ENCODE measurements around the gene CNTNAP2.
"Not testable (repeated sequence)": the region's sequence is repeated elsewhere in the genome, so short reads cannot be mapped to it uniquely, and the experiment has no call there.

The CNTNAP2 gene

GRCh38 chr7:148058753-148059152 lies 1942.2 kb downstream of the CNTNAP2 start:
- DNase-seq = no peak

DNA sequence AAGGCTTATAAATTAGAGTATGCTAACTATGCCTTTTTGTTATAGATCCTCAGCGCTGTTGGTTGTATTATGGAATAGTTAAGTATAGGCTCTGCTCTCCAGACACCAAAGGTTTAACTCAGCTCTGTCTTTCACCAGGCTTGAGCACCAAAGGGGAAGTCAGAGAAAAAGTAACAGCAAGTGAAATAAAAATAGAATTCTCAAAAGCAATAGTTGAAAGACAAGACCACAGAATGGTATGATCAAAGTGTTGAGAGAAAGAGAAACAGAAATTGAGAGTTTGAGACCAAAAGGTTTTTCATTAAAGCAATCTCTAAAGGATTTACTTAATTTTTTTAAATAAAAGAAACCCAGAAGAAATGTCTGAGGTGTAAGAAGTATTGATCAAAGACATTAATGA lies 1944.1 kb downstream of the CNTNAP2 start:
- DNase-seq = peak in 1 of 4 experiments; percentile 2

- DNase-seq = not testable (repeated sequence)
Observed at GRCh38 chr7:148078111-148078510, 1961.5 kb downstream of the CNTNAP2 start.

- no peak for DNase-seq
Observed at GRCh38 chr7:148079206-148080080, 1962.8 kb downstream of the CNTNAP2 start.

- no peak for DNase-seq
Observed at GRCh38 chr7:148083448-148083847, 1966.8 kb downstream of the CNTNAP2 start.

GRCh38 chr7:148084138-148084537 lies 1967.5 kb downstream of the CNTNAP2 start:
- DNase-seq = peak; percentile 42 to 69 (median 56)

- no peak for DNase-seq
Observed at GRCh38 chr7:148091882-148092281, 1975.3 kb downstream of the CNTNAP2 start.

DNA sequence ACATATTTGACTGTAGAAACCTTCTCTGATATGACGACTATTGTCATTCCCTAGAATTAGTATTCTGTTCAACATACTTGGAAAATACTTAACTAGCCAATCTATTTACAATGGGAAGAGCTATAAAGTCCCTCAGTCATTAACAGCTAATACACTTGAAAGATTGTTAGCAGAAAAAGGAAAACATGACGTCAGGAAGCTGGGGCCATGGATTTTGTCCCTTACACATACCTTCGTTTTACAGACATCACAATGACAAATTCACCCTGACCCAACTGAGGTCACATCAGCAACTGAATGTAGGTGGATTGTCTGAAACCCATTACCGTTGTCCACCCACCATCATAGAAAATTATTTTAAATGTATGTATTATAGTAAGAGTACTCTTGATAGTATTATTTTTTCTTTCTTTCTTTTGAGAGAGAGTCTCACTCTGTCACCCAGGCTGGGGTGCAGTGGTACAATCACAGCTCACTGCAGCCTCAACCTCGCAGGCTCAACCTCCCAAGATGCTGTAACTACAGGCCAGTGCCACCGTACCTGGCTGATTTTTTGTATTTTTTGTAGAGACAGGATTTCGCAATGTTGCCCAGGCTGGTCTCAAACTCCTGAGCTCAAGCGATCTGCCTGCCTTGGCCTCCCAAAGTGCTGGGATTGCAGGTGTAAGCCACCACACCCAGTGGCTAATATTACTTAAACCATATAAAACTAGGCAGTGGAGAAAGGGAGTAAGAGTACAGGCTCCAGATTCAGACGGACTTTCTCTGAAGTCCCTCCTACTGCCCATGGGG lies 1977.0 kb downstream of the CNTNAP2 start:
- DNase-seq = no peak

DNA sequence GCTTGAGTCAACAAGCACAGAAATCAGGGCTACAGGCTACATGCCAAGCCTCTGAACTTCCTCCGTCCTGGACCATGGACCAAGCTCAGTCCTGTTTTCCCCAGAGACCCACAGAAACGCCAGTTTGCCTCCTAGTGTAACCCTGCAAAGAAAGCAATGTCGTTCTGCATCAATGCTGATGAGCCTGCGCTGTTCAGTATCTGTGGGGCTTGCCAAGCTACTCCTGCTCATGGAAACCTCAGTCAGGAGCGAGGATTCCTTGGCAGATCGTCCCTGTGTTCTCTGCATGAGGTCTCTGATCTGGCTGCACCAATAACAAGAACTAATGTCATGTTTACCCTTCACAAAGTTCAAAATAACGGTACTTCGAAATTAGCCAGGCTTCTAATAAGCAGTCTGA lies 1978.5 kb downstream of the CNTNAP2 start:
- DNase-seq = no peak

DNA sequence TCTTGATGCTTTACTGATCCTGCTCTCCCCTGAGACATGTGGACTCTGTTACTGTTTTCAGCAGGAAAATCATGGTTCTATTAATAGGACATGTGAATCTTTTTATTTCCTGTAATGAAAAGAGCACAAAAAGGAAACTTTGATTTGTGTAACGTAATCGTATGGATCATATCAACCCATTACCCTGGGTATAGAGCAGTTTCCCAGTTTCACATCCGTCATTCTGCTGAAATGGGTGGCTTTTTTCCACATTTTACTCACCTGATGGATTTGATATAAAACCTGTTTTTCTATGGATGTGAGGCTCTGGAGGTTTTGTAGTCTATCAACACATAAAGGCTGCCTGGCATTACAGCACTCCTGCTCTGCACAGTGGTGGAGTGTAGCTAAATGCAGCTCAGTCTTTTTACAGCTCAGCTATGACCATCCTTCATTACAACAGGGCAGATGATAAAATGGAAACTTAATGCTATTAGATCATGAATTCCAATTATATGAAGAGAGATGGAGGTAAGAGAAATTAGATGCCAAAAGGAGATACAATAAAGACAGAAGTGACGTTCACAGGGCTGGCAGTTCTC lies 1987.6 kb downstream of the CNTNAP2 start:
- no peak for DNase-seq

DNA sequence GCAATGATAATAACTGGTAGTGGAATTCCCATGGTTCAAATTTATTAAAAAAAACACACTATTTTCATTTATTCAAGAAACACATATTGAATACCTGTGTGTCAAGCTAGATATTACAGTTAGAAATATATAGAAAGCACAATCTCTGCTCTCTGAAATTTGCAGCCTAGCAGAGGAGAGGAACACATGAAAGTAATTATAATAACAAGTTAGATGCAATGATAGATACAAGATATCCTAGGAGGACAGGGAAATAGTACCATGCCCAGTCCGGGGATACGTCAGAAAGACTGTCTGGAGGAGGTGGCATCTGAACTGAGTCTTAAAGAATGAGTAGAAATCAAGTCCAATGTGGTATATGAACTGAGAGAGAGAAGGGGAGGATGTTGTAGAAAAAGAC lies 1988.3 kb downstream of the CNTNAP2 start:
- no peak for DNase-seq

DNA sequence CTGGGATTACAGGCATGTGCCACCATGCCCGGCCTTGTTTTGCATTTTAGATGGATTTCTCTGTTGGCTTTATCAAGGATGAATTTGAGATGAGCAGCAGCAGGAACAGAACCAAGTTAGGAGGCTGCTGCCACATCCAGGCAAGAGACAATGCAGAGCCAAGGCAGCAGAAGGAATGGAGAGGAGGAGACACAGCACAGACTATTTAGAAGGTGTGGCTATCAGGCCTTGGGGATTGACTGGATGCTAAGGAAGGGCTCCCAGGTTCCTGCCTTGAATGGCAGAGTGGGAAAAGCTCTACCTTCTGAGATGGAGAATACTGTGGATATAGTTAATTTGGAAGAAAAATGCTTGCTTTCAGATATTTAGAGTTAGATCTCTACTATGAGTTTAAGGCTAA lies 1989.3 kb downstream of the CNTNAP2 start:
- no peak for DNase-seq

DNA sequence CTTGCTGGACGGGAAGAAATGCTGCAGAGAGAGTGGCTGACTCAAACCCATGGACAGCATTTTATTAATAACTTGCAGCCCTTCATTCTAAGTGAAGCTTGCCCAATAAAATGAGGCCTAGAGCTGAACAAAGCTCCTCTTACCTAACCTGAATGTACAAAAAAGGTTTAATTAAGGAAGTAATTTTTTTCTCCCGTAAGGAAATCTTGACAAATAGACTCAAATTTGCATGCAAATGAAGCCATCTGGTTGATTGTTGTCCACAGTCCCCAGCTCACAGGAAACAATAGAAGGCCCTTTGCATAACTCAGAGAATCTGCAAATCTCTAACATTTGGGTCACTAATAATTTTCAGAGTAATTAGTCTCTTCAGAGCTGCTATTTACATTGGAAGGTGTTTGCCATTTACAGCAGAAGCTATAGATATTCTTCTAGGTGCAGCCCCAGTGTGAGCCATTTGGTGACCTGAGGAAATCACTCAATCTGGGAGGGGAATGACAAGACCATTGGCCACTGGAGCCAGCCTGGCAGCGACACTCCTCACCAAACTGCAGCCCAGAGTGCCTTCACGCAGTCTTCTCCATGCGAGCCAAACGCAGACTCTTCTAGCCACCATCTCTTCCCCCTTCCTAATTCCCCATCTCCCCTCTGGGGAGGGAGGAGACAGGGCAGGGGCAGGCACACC lies 1991.0 kb downstream of the CNTNAP2 start:
- DNase-seq = no peak

DNA sequence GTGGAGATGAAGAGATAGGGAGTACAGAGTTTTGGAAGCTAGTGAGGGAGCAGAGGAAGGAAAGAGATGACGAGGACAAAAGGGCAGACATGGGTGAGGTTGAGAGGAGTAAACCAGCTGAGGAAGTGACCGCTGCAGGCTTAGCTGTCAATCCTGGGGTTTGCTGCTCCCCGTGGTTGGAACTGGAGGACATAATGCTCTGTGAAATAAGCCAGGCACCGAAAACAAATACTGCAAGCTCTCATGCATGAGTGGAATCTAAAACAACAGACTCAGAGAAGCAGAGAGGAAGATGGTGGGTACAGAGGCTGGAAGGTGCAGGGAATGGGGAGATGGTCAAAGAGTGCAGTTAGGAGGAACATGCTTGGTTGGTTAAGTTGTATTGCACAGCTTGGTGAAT lies 1991.8 kb downstream of the CNTNAP2 start:
- no peak for DNase-seq

- DNase-seq = no peak
Observed at GRCh38 chr7:148110097-148110868, 1993.7 kb downstream of the CNTNAP2 start.

DNA sequence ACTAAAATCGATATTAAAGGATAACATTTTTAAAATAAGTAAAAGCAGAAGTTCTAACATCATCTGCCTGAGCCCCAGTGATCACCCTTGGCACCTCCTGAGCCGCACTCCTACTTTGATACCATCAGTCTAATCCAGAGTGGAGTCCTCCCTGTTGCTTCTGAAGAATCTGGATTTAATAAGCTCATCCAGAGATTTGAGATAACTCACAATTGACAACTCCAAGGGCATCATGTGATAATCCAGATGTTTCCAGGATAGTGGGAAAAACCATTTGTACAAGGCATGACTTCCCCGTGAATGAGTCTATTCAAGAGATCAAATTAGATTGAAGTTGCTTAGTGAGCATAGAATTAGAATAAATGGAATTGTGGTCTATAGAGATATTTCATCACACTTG lies 1998.2 kb downstream of the CNTNAP2 start:
- DNase-seq = no peak

GRCh38 chr7:148115308-148115707 lies 1998.7 kb downstream of the CNTNAP2 start:
- DNase-seq = no peak

DNA sequence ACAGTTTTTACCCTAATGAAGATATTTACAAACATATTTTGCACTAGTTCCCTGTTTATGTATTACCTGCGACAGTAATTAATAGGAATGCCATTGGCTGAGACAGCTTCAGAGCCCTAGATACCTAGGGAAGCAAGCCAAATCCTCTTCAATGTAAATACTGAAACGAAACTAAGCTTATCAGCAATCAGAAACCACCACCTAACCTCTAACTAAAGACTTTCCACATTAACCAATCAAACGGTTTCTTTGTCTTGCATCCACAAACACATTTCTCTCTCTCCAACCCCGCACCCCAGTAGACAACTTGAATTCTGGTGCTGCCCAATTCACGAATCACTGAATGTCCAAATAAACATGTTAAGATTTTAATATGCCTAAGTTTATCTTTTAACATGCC lies 1999.6 kb downstream of the CNTNAP2 start:
- no peak for DNase-seq

GRCh38 chr7:148116829-148117403 lies 2000.3 kb downstream of the CNTNAP2 start:
- DNase-seq = no peak

DNA sequence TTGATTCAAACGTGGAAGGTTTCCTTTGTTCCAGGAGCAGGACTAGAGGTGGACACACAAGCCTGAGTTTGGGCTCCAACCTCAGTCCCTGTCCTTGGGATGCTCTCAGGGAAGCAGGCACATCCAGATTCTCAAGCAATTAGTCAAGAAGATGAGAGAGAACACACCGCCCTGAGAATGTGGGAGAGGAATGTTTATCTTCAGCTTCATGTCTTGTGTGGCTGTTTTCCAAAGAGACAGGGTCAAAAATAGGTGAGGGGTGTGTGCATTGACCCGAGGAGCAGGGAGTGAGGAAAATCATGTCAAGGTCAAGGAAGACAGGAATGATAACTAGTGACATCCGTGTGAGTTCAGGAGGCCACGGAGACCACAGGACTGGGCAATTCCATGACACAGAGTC lies 2001.8 kb downstream of the CNTNAP2 start:
- DNase-seq = no peak

GRCh38 chr7:148121401-148121800 lies 2004.8 kb downstream of the CNTNAP2 start:
- DNase-seq = no peak

- DNase-seq = no peak
Observed at GRCh38 chr7:148121847-148122246, 2005.2 kb downstream of the CNTNAP2 start.

Data from suppressor macrophage (primary cell).